Right lobe of liver (tissue), 4 donors: ENCODE measurements around the gene MTA1.

ENCODE experiments used
- POLR2A ChIP-seq: fragments of 450-650 bp; IDR thresholded peaks from one replicate; pipeline ENCODE4 v1.6.1; 2017; ENCODE audit warnings: antibody characterized with exemption, mild to moderate bottlenecking
- TF ChIP-seq, protein P1 (sequence below), 4 donors: fragments of 200-600 bp in 3 of 4; fragments of 450-650 bp in 1 of 4; IDR thresholded peaks; one replicate each; pipeline versions ENCODE4 v1.5.1 to v1.8.0; 2016 to 2022; ENCODE audit warnings: antibody characterized with exemption in 4 of 4, mild to moderate bottlenecking in 2 of 4
- donor health status: DM: no; HTN: no; CAD: no.
- donor health status: DM: no; HTN: no; CAD: no.
- donor health status: DM: no; HTN: yes; CAD: no.

DNA sequence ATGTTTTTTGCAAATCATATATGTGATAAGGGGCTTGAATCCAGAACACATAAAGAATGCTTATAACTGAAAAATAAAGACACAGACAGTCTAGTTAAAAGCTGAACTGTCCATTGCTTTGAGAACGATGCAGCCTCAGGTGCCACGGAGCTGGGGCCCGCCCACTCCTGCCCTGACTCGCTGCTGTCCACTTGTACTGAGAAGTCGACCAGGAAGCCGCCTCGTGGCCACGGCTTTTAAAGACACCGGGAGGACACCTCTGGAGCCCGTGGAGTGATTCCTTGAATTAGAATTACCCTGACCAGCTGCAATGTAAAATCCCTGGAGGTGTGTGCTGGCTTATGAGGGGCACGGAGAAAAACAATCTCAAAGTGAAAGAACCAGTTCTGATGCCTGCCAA lies 45.2 kb upstream of the MTA1 start:
- TF ChIP-seq, protein P1, sequence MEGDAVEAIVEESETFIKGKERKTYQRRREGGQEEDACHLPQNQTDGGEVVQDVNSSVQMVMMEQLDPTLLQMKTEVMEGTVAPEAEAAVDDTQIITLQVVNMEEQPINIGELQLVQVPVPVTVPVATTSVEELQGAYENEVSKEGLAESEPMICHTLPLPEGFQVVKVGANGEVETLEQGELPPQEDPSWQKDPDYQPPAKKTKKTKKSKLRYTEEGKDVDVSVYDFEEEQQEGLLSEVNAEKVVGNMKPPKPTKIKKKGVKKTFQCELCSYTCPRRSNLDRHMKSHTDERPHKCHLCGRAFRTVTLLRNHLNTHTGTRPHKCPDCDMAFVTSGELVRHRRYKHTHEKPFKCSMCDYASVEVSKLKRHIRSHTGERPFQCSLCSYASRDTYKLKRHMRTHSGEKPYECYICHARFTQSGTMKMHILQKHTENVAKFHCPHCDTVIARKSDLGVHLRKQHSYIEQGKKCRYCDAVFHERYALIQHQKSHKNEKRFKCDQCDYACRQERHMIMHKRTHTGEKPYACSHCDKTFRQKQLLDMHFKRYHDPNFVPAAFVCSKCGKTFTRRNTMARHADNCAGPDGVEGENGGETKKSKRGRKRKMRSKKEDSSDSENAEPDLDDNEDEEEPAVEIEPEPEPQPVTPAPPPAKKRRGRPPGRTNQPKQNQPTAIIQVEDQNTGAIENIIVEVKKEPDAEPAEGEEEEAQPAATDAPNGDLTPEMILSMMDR (IDR thresholded peaks at IDR 0.05) = no peak
- TF ChIP-seq POLR2A = no peak
